AG09309 (cell line): ENCODE results near the gene PLAC1.

ENCODE experiments used
- DNase-seq: peaks from one replicate; pipeline ENCODE4 v3.0.0-alpha.2; 2010; ENCODE audit warnings: low read depth
- H3K4me3 ChIP-seq: 2 replicates; pipeline ENCODE4 v1.5.1; 2011; ENCODE audit warnings: mild to moderate bottlenecking, low read depth, low read length, moderate library complexity; ENCODE audit not compliant: control insufficient read depth
- TF ChIP-seq, protein P1 (sequence below): IDR thresholded peaks from 2 replicates; pipeline ENCODE4 v1.5.1; 2011; ENCODE audit warnings: mild to moderate bottlenecking, low read depth, low read length, inconsistent platforms; ENCODE audit not compliant: insufficient read depth, control insufficient read depth; ENCODE audit errors: missing control alignments

PLAC1 gene

DNA sequence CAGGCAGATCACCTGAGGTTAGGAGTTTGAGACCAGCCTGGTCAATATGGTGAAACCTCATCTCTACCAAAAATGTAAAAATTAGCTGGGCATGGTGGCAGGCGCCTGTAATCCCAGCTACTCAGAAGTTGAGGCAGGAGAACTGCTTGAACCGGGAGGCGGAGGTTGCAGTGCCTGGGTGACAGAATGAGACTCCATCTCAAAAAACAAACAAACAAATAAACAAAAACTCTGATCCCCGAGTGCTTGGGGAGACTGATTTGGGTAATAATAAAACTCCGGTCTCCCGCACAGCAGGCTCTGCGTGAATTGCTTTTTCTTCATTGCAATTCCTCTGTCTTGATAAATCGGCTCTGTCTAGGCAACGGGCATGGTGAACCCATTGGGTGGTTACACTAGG, 124.9 kb downstream of the PLAC1 start:
- DNase-seq = no peak
- H3K4me3 ChIP-seq = no peak overlapping the region

DNA sequence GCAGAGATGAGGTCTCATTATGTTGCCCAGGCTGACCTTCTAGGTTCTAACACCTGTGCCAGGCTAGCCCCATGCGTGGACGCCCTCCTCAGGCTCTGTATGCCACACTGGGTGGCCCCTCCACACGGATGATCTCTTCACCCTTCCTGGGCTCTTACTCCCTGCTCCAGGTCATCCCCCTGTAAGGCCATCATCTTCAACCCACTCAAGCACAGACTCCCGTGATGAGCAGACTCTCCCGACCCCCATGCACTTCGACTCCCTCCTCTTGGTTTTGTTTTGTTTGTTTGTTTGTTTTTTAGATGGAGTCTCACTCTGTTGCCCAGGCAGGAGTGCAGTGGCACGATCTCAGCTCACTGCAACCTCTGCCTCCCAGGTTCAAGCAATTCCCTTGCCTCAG, 127.4 kb downstream of the PLAC1 start:
- no peak for DNase-seq
- TF ChIP-seq, protein P1, sequence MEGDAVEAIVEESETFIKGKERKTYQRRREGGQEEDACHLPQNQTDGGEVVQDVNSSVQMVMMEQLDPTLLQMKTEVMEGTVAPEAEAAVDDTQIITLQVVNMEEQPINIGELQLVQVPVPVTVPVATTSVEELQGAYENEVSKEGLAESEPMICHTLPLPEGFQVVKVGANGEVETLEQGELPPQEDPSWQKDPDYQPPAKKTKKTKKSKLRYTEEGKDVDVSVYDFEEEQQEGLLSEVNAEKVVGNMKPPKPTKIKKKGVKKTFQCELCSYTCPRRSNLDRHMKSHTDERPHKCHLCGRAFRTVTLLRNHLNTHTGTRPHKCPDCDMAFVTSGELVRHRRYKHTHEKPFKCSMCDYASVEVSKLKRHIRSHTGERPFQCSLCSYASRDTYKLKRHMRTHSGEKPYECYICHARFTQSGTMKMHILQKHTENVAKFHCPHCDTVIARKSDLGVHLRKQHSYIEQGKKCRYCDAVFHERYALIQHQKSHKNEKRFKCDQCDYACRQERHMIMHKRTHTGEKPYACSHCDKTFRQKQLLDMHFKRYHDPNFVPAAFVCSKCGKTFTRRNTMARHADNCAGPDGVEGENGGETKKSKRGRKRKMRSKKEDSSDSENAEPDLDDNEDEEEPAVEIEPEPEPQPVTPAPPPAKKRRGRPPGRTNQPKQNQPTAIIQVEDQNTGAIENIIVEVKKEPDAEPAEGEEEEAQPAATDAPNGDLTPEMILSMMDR = no peak
- H3K4me3 ChIP-seq = no peak overlapping the region

More for the DNA sequence above, 124.9 kb downstream of the PLAC1 start:
- TF ChIP-seq, protein P1 = no peak

DNA sequence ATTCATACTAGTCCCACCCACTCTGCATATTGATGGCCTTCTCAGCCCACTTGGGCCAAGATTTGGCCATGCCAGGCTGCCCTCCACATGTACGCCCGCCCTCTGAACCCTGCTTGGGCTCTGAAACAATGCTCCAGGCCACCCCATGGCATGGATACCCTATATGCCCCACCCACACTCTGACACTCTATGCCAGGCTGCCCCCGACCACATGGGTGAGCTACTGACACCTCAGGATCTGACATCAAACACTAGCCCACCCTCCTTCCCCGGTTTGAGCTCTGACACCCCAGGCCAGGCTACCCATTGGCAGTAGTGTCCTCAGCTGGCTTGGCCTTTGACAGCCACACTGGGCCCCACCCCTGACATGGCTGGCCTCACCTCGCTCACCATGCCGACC, 128.8 kb downstream of the PLAC1 start:
- TF ChIP-seq, protein P1 = no peak
- DNase-seq = no peak
- no peak overlapping the region for H3K4me3 ChIP-seq

DNA sequence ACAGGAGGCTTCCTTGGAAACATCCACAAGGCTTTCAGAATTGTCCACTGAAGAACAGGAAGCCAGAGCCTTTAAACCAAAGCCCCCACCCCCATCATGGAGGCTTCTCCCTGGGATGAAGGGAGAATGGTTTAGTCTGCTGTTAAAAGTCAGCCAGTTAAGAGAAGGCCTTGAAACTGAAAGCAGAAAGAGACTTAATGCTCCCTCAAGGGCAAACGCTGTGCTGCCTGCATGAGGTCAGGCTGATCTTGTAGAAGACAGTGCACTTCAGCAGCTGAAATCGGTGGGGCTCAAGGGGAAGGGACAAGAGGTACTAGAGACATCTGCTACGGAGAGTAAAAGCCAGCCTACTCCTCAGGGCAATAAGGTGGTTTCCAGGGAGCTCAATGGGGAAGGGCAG, 129.3 kb downstream of the PLAC1 start:
- H3K4me3 ChIP-seq = no peak overlapping the region
- no peak for DNase-seq
- TF ChIP-seq, protein P1 = no peak

DNA sequence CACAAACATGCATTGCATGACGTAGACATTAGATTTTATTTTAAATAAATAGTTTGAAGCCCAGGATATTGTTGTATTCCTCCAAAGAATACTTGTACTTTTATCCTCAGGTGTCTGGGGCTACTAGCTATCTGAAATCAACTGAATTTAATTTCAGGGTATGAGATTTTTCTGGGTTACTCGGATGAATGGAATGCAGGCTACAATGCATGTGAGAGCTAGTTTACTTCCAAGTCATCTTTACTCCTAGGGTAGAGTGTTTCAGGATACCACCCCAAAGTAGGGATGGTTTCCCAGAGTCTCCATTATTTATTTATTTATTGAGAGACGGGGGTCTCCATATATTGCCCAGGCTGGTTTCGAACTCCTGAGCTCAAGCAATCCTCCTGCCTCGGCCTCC, 131.9 kb downstream of the PLAC1 start:
- no peak for DNase-seq
- TF ChIP-seq, protein P1 = no peak
- H3K4me3 ChIP-seq = no peak overlapping the region

DNA sequence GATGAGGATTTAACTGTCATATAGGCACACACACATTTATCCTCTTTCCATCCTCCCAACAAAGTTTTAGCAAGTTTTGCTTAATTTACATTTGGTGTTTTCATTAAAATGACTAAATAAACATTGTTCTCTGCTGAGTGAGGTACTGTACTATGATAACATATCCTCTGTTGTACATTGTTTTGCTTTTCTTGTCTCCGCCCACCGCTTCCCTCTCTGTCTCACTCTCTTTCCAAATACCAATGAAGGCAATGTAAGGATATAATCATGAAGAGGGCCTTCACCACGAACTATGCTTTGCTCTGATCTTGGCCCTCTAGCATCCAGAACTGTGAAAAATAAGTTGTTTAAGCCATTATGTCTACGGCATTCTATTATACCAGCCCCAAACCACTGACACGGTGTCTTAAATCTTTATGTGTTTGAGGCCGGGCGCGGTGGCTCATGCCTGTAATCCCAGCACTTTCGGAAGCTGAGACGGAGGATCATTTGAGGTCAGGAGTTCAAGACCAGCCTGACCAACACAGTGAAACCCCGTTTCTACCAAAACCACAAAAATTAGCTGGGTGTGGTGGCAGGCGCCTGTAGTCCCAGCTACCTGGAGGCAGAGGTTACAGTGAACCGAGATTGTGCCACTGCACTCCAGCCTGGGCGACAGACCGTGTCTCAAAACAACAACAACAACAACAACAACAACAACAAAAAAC, 133.0 kb downstream of the PLAC1 start:
- H3K4me3 ChIP-seq = no peak overlapping the region
- TF ChIP-seq, protein P1 = no peak
- DNase-seq = no peak
